NCI-H2196 (cell line): Measurements from ENCODE around the gene FSTL4.
A peak's percentile ranks its signal among the peaks of the same experiment; 100 is the strongest.

ENCODE experiments used
- DNase-seq: peaks from one replicate; lab custom pipeline; 2025; ENCODE audit not compliant: unreplicated experiment; lab: John Stamatoyannopoulos, UW

FSTL4 gene

GRCh38 chr5:133483406-133484090 lies 128.8 kb downstream of the FSTL4 start:
- peak; percentile 66 for DNase-seq

DNA sequence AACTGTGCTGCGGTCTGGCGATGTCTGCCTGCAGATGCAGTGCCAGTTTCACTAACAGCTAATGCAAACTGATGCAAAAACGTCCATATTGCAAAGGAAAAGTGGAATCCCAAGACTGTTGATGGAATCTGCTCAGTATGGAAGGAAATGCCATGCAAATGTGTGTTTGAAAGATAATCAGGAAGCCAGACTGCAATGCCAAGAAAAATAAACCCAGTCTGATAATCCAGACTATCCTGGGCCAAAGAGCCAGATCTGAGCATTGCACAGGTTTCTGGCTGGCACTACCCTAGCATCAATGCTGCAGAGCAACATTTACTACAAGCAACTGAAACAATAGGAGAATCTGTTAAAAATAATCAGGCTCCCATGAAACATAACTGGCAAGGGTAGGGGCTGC lies 130.3 kb downstream of the FSTL4 start:
- DNase-seq = no peak

DNA sequence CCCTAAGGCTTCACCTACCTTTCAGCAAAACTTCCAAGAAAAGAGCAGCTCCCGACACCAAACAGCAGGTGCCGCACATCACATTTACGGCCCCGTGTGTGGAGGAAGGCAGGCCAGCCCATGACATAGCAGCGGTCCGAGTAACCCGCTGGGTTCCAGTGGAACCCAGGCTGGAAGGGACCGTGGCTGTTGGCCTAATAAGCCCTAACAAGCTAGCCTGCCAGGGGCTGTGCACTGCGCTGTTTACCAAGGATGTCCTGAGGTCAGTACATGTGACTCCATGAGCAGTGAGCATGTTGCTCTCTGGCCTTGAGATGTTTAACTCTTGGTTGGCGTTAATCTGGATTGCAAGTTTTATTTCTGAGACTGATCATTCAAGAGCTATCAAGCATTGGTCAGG lies 131.5 kb downstream of the FSTL4 start:
- DNase-seq = no peak

- no peak for DNase-seq
These were observed 132.0 kb downstream of the FSTL4 start for GRCh38 chr5:133480366-133480765.

DNA sequence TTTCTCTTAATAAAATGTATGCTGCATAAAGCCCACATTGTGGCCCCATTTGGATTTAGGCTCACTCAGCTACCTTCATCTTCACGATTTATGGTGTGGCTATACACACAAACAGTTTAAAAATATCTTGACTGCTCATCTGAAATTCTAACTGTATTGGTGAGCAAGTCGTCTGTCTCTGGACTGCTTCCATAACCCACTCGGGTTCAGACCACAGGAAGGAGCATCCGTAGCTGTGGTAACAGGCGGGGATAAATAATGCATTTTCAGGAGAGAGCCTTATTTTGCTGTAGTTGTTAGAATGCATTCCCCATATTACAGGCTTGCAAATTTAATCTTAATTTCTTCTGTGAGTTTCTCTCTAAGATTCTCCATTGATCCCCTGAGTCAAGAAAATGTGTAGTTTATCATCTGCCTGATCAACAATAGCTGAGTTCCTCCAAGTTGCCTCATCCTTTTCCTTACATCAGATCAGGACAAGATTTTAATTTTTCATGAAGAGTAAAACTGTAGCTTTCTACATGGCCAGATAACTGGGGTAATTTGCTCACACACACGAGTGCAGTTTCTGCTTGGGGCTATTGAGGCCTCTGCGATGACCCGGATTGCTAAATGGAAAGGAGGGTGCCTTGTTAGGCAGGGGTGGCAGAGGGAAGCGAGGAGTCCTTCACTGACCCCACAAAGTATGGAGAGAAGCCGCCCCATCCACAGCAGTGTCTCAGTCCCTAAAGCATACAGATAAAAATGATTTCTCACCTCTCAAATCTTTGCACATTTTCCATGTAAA lies 133.9 kb downstream of the FSTL4 start:
- DNase-seq = no peak

GRCh38 chr5:133475986-133476385 lies 136.4 kb downstream of the FSTL4 start:
- no peak for DNase-seq

GRCh38 chr5:133474851-133475590 lies 137.3 kb downstream of the FSTL4 start:
- no peak for DNase-seq

GRCh38 chr5:133473291-133473690 lies 139.1 kb downstream of the FSTL4 start:
- no peak for DNase-seq

GRCh38 chr5:133472829-133473228 lies 139.5 kb downstream of the FSTL4 start:
- DNase-seq = no peak

DNA sequence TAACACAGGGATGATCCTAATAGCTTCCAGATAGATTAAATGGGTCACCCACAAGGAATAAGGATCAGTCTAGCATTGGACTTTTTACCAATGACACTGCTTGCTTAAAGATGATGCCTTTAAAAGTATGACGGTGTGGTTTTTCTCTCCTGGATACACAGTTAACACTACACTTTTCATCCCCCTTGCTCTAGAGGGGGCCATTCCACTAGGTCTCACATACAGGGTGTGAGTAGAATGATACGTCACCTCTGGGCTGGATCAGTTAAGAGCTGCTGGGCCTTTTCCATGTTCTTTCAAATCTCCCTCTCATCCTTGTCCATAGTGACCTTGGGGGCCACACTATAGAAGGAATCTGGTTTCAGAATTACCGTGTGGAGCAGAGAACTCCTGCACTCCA lies 140.6 kb downstream of the FSTL4 start:
- DNase-seq = no peak

GRCh38 chr5:133470841-133471240 lies 141.5 kb downstream of the FSTL4 start:
- DNase-seq = no peak

GRCh38 chr5:133469846-133470245 lies 142.5 kb downstream of the FSTL4 start:
- no peak for DNase-seq

- no peak for DNase-seq
These were observed 143.1 kb downstream of the FSTL4 start for GRCh38 chr5:133469252-133469651.

- no peak for DNase-seq
These were observed 143.7 kb downstream of the FSTL4 start for GRCh38 chr5:133468596-133468995.

DNA sequence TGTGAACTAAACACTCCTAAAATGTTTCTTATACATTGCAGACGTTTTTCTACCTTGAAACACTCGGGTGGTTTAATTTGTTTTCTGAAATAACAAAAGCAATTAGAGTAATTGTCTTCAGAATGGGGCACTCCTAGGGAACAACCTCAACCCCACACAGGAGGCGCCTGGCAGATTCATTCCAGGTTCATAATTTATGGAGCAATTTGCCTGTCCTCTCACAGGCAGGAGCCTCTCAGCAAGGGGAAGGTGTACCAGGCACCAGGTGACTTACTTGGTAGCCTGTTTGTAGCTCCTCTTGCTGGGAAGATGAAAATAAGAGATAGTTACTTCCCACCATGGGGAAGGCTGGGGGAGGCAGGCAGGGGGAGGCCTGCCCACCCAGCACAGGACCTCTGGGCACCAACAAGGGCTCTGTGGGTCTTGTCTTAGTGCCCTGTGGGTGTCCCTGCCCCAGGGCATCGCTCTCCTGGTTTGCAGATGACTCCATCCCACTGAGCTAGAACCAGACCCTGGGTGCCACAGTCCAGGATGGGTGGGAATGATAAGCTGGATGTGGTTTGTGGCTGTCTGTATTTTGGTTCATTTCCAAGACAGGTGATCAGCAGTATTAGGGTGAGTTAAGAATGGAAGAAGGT lies 144.4 kb downstream of the FSTL4 start:
- DNase-seq = no peak

DNA sequence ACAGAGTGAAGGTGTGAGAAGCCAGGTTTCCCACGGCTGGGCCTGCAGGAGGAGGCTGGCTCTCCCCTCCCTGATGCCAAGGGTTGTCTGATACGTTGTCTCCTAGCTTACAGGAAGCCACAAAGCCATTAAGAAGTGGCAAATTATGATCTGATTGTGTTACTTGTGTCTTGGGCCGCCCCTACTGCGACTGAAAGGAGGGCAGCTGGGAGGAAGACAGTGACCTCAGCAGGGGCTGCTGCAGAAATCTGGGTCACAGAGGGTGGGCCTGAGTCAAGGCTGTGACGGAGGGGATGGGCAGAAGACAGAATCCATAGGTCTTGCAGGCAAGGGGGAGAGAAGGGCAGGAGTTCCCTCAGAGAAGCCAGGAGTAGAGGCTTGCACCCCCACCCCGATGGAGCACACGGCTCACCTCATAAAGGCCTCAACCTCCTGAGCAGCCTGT lies 145.0 kb downstream of the FSTL4 start:
- DNase-seq = no peak

GRCh38 chr5:133466556-133467334 lies 145.6 kb downstream of the FSTL4 start:
- DNase-seq = no peak

- no peak for DNase-seq
These were observed 148.3 kb downstream of the FSTL4 start for GRCh38 chr5:133464013-133464412.

GRCh38 chr5:133461796-133462516 lies 150.4 kb downstream of the FSTL4 start:
- peak; percentile 27 for DNase-seq
